ENCODE measurements around the gene HEY2. TPM values are rescaled to one million over a fixed set of nuclear protein-coding genes. Genes with fewer than 3 reads are reported as not detected.

Gene HEY2
- total and polyA plus RNA-seq, 4 donors, result 1.0 to 2.0 (median 1.4) TPM

DNA sequence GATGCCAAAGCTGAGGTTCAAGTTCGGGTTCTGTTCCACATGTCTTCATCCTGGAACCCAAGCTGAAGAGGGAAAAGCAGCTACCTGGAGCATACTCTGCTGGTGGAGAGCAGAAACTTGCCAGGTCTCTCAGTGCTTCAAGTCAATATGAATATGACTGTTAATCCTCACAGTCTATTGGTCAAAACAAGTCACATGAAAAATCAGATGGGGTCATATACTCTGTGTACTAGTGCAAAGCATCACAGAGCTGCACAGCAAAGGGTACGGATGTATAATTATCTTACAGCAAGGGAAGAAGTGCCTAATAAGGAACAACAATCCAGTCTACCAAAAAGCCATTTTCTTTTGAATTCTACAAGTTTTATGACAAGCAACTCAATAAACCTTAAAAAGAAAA is 53.0 kb downstream of the HEY2 start:
- Histone ChIP-seq H3K4me3 (ENCODE audit: low read depth in 1 of 3, low read length in 3 of 3) (no peak overlapping the region), H3K9me3 (ENCODE audit: control insufficient read depth in 4 of 4, low read length in 3 of 4) (no peaks in the 10 kb centered on the region), H3K4me1 (ENCODE audit: control insufficient read depth in 4 of 4, insufficient read depth in 4 of 4, low read length in 3 of 4) (peaks cover 0 to 6% (median 3%) of the 10 kb centered on the region in 4 donors), H3K27me3 (ENCODE audit: control insufficient read depth in 4 of 4, insufficient read depth in 4 of 4, low read length in 3 of 4) (no peaks in the 10 kb centered on the region), H3K9ac (ENCODE audit: low read depth in 1 of 2, low read length in 2 of 2) (no peak overlapping the region), H3K36me3 (ENCODE audit: control insufficient read depth in 4 of 4, insufficient read depth in 3 of 4, low read depth in 1 of 4, low read length in 3 of 4) (peaks cover 0 to 5% (median 0%) of the 10 kb centered on the region in 4 donors), H3K27ac (ENCODE audit: low read depth in 1 of 2, low read length in 2 of 2) (no peak overlapping the region)
- DNase-seq (ENCODE audit: low spot score), result no peak
- TF ChIP-seq RAD21 (IDR thresholded peaks at IDR 0.05), result no peak
- TF ChIP-seq FOXA1 (IDR thresholded peaks at IDR 0.05), result no peak
- TF ChIP-seq HNF4A (conservative IDR thresholded peaks at IDR 0.05), result no peak
- TF ChIP-seq YY1 (IDR thresholded peaks at IDR 0.05), result no peak
- TF ChIP-seq RXRA (IDR thresholded peaks at IDR 0.05), result no peak
- TF ChIP-seq, protein P1, sequence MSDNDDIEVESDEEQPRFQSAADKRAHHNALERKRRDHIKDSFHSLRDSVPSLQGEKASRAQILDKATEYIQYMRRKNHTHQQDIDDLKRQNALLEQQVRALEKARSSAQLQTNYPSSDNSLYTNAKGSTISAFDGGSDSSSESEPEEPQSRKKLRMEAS (IDR thresholded peaks at IDR 0.05), result no peak
- TF ChIP-seq GABPA (IDR thresholded peaks at IDR 0.05 in 1 of 2, conservative IDR thresholded peaks at IDR 0.05 in 1 of 2), result no peak
- TF ChIP-seq, protein P2, sequence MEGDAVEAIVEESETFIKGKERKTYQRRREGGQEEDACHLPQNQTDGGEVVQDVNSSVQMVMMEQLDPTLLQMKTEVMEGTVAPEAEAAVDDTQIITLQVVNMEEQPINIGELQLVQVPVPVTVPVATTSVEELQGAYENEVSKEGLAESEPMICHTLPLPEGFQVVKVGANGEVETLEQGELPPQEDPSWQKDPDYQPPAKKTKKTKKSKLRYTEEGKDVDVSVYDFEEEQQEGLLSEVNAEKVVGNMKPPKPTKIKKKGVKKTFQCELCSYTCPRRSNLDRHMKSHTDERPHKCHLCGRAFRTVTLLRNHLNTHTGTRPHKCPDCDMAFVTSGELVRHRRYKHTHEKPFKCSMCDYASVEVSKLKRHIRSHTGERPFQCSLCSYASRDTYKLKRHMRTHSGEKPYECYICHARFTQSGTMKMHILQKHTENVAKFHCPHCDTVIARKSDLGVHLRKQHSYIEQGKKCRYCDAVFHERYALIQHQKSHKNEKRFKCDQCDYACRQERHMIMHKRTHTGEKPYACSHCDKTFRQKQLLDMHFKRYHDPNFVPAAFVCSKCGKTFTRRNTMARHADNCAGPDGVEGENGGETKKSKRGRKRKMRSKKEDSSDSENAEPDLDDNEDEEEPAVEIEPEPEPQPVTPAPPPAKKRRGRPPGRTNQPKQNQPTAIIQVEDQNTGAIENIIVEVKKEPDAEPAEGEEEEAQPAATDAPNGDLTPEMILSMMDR (IDR thresholded peaks at IDR 0.05; ENCODE audit: low read depth, low read length, missing input control), result no peak
- TF ChIP-seq, protein P3, sequence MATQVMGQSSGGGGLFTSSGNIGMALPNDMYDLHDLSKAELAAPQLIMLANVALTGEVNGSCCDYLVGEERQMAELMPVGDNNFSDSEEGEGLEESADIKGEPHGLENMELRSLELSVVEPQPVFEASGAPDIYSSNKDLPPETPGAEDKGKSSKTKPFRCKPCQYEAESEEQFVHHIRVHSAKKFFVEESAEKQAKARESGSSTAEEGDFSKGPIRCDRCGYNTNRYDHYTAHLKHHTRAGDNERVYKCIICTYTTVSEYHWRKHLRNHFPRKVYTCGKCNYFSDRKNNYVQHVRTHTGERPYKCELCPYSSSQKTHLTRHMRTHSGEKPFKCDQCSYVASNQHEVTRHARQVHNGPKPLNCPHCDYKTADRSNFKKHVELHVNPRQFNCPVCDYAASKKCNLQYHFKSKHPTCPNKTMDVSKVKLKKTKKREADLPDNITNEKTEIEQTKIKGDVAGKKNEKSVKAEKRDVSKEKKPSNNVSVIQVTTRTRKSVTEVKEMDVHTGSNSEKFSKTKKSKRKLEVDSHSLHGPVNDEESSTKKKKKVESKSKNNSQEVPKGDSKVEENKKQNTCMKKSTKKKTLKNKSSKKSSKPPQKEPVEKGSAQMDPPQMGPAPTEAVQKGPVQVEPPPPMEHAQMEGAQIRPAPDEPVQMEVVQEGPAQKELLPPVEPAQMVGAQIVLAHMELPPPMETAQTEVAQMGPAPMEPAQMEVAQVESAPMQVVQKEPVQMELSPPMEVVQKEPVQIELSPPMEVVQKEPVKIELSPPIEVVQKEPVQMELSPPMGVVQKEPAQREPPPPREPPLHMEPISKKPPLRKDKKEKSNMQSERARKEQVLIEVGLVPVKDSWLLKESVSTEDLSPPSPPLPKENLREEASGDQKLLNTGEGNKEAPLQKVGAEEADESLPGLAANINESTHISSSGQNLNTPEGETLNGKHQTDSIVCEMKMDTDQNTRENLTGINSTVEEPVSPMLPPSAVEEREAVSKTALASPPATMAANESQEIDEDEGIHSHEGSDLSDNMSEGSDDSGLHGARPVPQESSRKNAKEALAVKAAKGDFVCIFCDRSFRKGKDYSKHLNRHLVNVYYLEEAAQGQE (IDR thresholded peaks at IDR 0.05), result no peak
- TF ChIP-seq, protein P4, sequence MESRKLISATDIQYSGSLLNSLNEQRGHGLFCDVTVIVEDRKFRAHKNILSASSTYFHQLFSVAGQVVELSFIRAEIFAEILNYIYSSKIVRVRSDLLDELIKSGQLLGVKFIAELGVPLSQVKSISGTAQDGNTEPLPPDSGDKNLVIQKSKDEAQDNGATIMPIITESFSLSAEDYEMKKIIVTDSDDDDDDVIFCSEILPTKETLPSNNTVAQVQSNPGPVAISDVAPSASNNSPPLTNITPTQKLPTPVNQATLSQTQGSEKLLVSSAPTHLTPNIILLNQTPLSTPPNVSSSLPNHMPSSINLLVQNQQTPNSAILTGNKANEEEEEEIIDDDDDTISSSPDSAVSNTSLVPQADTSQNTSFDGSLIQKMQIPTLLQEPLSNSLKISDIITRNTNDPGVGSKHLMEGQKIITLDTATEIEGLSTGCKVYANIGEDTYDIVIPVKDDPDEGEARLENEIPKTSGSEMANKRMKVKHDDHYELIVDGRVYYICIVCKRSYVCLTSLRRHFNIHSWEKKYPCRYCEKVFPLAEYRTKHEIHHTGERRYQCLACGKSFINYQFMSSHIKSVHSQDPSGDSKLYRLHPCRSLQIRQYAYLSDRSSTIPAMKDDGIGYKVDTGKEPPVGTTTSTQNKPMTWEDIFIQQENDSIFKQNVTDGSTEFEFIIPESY (IDR thresholded peaks at IDR 0.05), result no peak
- TF ChIP-seq NR2F2 (IDR thresholded peaks at IDR 0.05), result no peak
- no peak for TF ChIP-seq TAF1 (conservative IDR thresholded peaks at IDR 0.05)
- no peak for TF ChIP-seq HNF4G (IDR thresholded peaks at IDR 0.05)
- no peak for TF ChIP-seq EGR1 (IDR thresholded peaks at IDR 0.05; ENCODE audit: low read depth in 2 of 2)
- TF ChIP-seq, protein P5, sequence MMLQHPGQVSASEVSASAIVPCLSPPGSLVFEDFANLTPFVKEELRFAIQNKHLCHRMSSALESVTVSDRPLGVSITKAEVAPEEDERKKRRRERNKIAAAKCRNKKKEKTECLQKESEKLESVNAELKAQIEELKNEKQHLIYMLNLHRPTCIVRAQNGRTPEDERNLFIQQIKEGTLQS (IDR thresholded peaks at IDR 0.05), result no peak
- no peak for TF ChIP-seq FOXA2 (IDR thresholded peaks at IDR 0.05)
- TF ChIP-seq JUND (IDR thresholded peaks at IDR 0.05), result no peak
- TF ChIP-seq SP1 (IDR thresholded peaks at IDR 0.05), result no peak
- WGBS, result 90% methylated on average over 2 of the region's 2 CpGs

Data from liver (tissue), 9 donors.